ENCODE data around the gene CNNM2.

The CNNM2 gene

DNA sequence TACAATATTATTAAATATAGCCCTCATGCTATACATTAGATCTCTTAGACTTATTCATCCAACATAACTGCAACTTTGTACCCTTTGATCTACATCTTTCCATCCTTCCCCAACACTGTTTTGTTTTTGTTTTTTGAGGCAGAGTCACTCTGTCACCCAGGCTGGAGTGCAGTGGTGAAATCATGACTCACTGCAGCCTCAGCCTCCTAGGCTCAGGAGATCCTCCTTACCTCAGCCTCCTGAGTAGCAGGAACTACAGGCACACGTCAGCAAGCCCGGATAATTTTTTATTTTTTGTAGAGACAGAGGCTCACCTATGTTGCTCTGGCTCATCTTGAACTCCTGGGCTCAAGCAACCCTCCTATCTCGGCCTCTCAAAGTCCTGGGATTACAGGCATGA lies 221.7 kb downstream of the CNNM2 start:
- no peaks in the 10 kb centered on the region for H3K9me2 ChIP-seq (replicated peaks; ENCODE audit: control insufficient read depth, low read length)
- H3K4me2 ChIP-seq (ENCODE audit: low read length): no peak overlapping the region
- no peaks in the 10 kb centered on the region for H3K9me3 ChIP-seq (ENCODE audit: control insufficient read depth, insufficient read depth, low read length)
- no peak for TF ChIP-seq EZH2phosphoT487 (IDR thresholded peaks at IDR 0.05; ENCODE audit: borderline replicate concordance, low read length)
- TF ChIP-seq, protein P1, sequence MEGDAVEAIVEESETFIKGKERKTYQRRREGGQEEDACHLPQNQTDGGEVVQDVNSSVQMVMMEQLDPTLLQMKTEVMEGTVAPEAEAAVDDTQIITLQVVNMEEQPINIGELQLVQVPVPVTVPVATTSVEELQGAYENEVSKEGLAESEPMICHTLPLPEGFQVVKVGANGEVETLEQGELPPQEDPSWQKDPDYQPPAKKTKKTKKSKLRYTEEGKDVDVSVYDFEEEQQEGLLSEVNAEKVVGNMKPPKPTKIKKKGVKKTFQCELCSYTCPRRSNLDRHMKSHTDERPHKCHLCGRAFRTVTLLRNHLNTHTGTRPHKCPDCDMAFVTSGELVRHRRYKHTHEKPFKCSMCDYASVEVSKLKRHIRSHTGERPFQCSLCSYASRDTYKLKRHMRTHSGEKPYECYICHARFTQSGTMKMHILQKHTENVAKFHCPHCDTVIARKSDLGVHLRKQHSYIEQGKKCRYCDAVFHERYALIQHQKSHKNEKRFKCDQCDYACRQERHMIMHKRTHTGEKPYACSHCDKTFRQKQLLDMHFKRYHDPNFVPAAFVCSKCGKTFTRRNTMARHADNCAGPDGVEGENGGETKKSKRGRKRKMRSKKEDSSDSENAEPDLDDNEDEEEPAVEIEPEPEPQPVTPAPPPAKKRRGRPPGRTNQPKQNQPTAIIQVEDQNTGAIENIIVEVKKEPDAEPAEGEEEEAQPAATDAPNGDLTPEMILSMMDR (IDR thresholded peaks at IDR 0.05; ENCODE audit: low read depth, low read length, poor library complexity, severe bottlenecking): no peak
- no peaks in the 10 kb centered on the region for H3K27me3 ChIP-seq (ENCODE audit: control insufficient read depth, low read length)
- peaks cover 71% of the 10 kb centered on the region for H3K36me3 ChIP-seq (ENCODE audit: control insufficient read depth, low read length)
- no peak overlapping the region for H3K4me3 ChIP-seq (ENCODE audit: low read length)
- H3K27ac ChIP-seq (ENCODE audit: low read depth, low read length): no peak overlapping the region
- no peaks in the 10 kb centered on the region; the same call in 1 of the 2 replicates for H3F3A ChIP-seq (ENCODE audit: control insufficient read depth, insufficient read depth)
- H3K4me1 ChIP-seq (ENCODE audit: control insufficient read depth, low read length): no peaks in the 10 kb centered on the region
- H3K79me2 ChIP-seq (ENCODE audit: control insufficient read depth, low read length): peaks cover 16% of the 10 kb centered on the region
- no peaks in the 10 kb centered on the region for H4K20me1 ChIP-seq (ENCODE audit: control insufficient read depth, insufficient read depth, low read depth, low read length)
